HG03521 (cell line): ENCODE results near the gene TCERG1L.
"Not testable (repeated sequence)": the region's sequence is repeated elsewhere in the genome, so short reads cannot be mapped to it uniquely, and the experiment has no call there.

ENCODE experiments used
- ATAC-seq: cut with Tn5 transposase; IDR thresholded peaks from one replicate; pipeline ENCODE4 v1.9.1; 2021; ENCODE audit warnings: mild to moderate bottlenecking, moderate library complexity; ENCODE audit not compliant: unreplicated experiment

Gene TCERG1L

GRCh38 chr10:131195558-131196159 lies 115.9 kb downstream of the TCERG1L start:
- ATAC-seq = no peak

GRCh38 chr10:131195116-131195515 lies 116.4 kb downstream of the TCERG1L start:
- ATAC-seq = no peak

GRCh38 chr10:131193923-131194322 lies 117.6 kb downstream of the TCERG1L start:
- ATAC-seq = no peak

GRCh38 chr10:131188494-131188893 lies 123.0 kb downstream of the TCERG1L start:
- ATAC-seq = no peak

GRCh38 chr10:131187926-131188325 lies 123.6 kb downstream of the TCERG1L start:
- no peak for ATAC-seq

GRCh38 chr10:131187274-131187673 lies 124.2 kb downstream of the TCERG1L start:
- no peak for ATAC-seq

- ATAC-seq = no peak
Measured at GRCh38 chr10:131186547-131187253, 124.8 kb downstream of the TCERG1L start.

- no peak for ATAC-seq
Measured at GRCh38 chr10:131184503-131184902, 127.0 kb downstream of the TCERG1L start.

GRCh38 chr10:131183546-131184045 lies 127.9 kb downstream of the TCERG1L start:
- ATAC-seq = no peak

- no peak for ATAC-seq
Measured at GRCh38 chr10:131181456-131181855, 130.1 kb downstream of the TCERG1L start.

GRCh38 chr10:131180740-131181415 lies 130.6 kb downstream of the TCERG1L start:
- no peak for ATAC-seq

GRCh38 chr10:131180086-131180485 lies 131.4 kb downstream of the TCERG1L start:
- ATAC-seq = no peak

GRCh38 chr10:131179361-131179760 lies 132.2 kb downstream of the TCERG1L start:
- no peak for ATAC-seq

GRCh38 chr10:131178521-131179331 lies 132.8 kb downstream of the TCERG1L start:
- no peak for ATAC-seq

GRCh38 chr10:131177431-131178327 lies 133.8 kb downstream of the TCERG1L start:
- no peak for ATAC-seq

GRCh38 chr10:131176907-131177306 lies 134.6 kb downstream of the TCERG1L start:
- no peak for ATAC-seq

- not testable (repeated sequence) for ATAC-seq
Measured at GRCh38 chr10:131176324-131176723, 135.2 kb downstream of the TCERG1L start.

- no peak for ATAC-seq
Measured at GRCh38 chr10:131175891-131176290, 135.6 kb downstream of the TCERG1L start.

GRCh38 chr10:131174651-131175540 lies 136.6 kb downstream of the TCERG1L start:
- ATAC-seq = no peak
